Heart right ventricle (tissue), 16 donors: Measurements from ENCODE around the gene SS18. TPM values are rescaled to one million over a fixed set of nuclear protein-coding genes. Genes with fewer than 3 reads are reported as not detected.

Source experiments
- ATAC-seq, 8 donors: fragments of 200-7000 bp; cut with Tn5 transposase; one replicate each; pipeline ENCODE4 v1.9.1; 2020; ENCODE audit warnings: mild to moderate bottlenecking in 8 of 8, moderate library complexity in 8 of 8, moderate number of reproducible peaks in 1 of 8
- DNase-seq, 2 donors: peaks; one replicate each; pipeline ENCODE4 v3.0.0-alpha.2; 2020
- H3K27ac ChIP-seq, 10 donors: fragments of 200-600 bp; sonication (generic) in 2 of 10; one replicate each; pipeline versions ENCODE4 v1.5.0 to v1.8.0; 2020 to 2022; ENCODE audit warnings: mild to moderate bottlenecking in 3 of 10
- H3K27me3 ChIP-seq, 7 donors: fragments of 200-600 bp; one replicate each; pipeline ENCODE4 v1.8.0; 2021 to 2022; ENCODE audit warnings: mild to moderate bottlenecking in 2 of 7
- H3K36me3 ChIP-seq, 9 donors: fragments of 200-600 bp; sonication (generic) in 1 of 9; one replicate each; pipeline versions ENCODE4 v1.5.0 to v1.8.0; 2020 to 2022; ENCODE audit warnings: mild to moderate bottlenecking in 2 of 9
- H3K4me1 ChIP-seq, 9 donors: fragments of 200-600 bp; sonication (generic) in 1 of 9; one replicate each; pipeline versions ENCODE4 v1.5.0 to v1.8.0; 2020 to 2022; ENCODE audit warnings: mild to moderate bottlenecking in 4 of 9
- H3K4me3 ChIP-seq, 10 donors: fragments of 200-600 bp; sonication (generic) in 2 of 10; one replicate each; pipeline versions ENCODE4 v1.5.0 to v1.8.0; 2020 to 2022; ENCODE audit warnings: mild to moderate bottlenecking in 7 of 10, moderate library complexity in 2 of 10
- H3K9me3 ChIP-seq, 11 donors: fragments of 200-600 bp in 10 of 11; sonication (generic) in 2 of 11; one replicate each; pipeline versions ENCODE4 v1.5.0 to v1.8.0; 2013 to 2022; ENCODE audit warnings: mild to moderate bottlenecking in 2 of 11, control low read depth in 1 of 11, moderate library complexity in 1 of 11
- CTCF ChIP-seq, 9 donors: fragments of 200-600 bp; sonication (generic) in 2 of 9; IDR thresholded peaks; one replicate each; pipeline versions ENCODE4 v1.5.0 to v1.8.0; 2021 to 2022; ENCODE audit warnings: antibody characterized with exemption in 9 of 9, mild to moderate bottlenecking in 5 of 9, moderate library complexity in 1 of 9
- WGBS, 2 donors: extraction: QIAGEN DNeasy Blood & Tissue Kit; methylation state at CpG; one replicate each; pipeline ENCODE4 v1.1.7; 2013; ENCODE audit warnings: inconsistent platforms in 1 of 2; 5-methylcytosine and 5-hydroxymethylcytosine counted together
- intact Hi-C, 10 donors: fragments of 100-400 bp; cut with DNase I; formaldehyde crosslinking; loops; one replicate each; pipeline versions ENCODE4 v1.11.1 to v1.14.2; 2022
- polyA plus RNA-seq, 2 donors: library from polyadenylated mRNA; stranded (reverse); fragments of 200-250 nt; gene quantifications; one replicate each; pipeline ENCODE4 v1.2.3, GENCODE V29; 2013
- total RNA-seq, 10 donors: library from RNA; stranded (reverse); fragmentation: NEBNext Ultra II Directional in 3 of 10; extraction: Animal tissue kit (Norgen Biotek cat#: 25700) in 3 of 10; gene quantifications; one replicate each; pipeline versions ENCODE4 v1.2.1 to v1.2.4, GENCODE V29; 2021 to 2023
- donor health status: Arrhythmogenic right ventricular cardiomyopathy.
- donor health status: ischemic (EF 13 %, LVEDD 7.1; RV severe dilation, severe dysfunction).
- donor health status: healthy with polysubstance abuse.
- donor health status: DM: no; HTN: yes; CAD: no.
- donor health status: DM: no; HTN: no; CAD: no.
- donor health status: ischemic (EF 25% LVEDD 6.9; RV normal size, moderate dysfunction).
- donor health status: ischemic (EF 25% LVEDD 5.7; RV mildly dilated, moderate dysfunction).
- donor health status: healthy.
- donor health status: DM: yes; HTN: yes; CAD: no.
- donor health status: Ischemic cardiomyopathy.
- donor health status: ischemic (EF 35%, LVEDD 5.7; RV mildly dilated, moderate dysfunction).
- donor health status: nonischemic (EF 11% LVEDD 7.7; RV severe dilation, severe dysfunction).
- donor health status: DM: yes; HTN: yes; CAD: no.
- donor health status: PGD.
- donor health status: ischemic (EF 29% LVEDD 5.4; RV normal size, mild dysfunction).
- donor health status: nonischemic (EF 23%, LVEDD 6.1; RV moderate dilation, normal function).

SS18 gene
- total and polyA plus RNA-seq, 12 donors, result 15.1 to 41.8 (median 33.9) TPM

GRCh38 chr18:26002375-26002910 lies 88.0 kb downstream of the SS18 start:
- no peaks in the 10 kb centered on the region for H3K9me3 ChIP-seq
- no peak for TF ChIP-seq CTCF (IDR thresholded peaks at IDR 0.05)
- intact Hi-C loops, result no loop called here
- no peaks in the 10 kb centered on the region for H3K27me3 ChIP-seq
- DNase-seq (no peak), ATAC-seq (no peak)
- WGBS, 2 donors, result 88 to 91% methylated on average over 1 of the region's 1 CpG
- no peak overlapping the region for H3K27ac ChIP-seq
- no peaks in the 10 kb centered on the region for H3K4me1 ChIP-seq
- no peak overlapping the region for H3K4me3 ChIP-seq
- H3K36me3 ChIP-seq, result no peaks in the 10 kb centered on the region

- no peak overlapping the region for H3K4me3 ChIP-seq
- no peak for DNase-seq
- no peak overlapping the region for H3K27ac ChIP-seq
- no peaks in the 10 kb centered on the region for H3K4me1 ChIP-seq
- intact Hi-C loops, result loop anchor here in 1 of 10 donors (5.0 kb wide), 1 partner anchor 51 kb away; no protein-coding TSS in a partner anchor
- no peak for TF ChIP-seq CTCF (IDR thresholded peaks at IDR 0.05)
- no peak for ATAC-seq
- peaks cover 0 to 5% (median 0%) of the 10 kb centered on the region in 11 donors for H3K9me3 ChIP-seq
- no peaks in the 10 kb centered on the region for H3K36me3 ChIP-seq
- no peaks in the 10 kb centered on the region for H3K27me3 ChIP-seq
Observed at GRCh38 chr18:25998461-25998860, 92.0 kb downstream of the SS18 start.

GRCh38 chr18:25992566-25992965 lies 97.8 kb downstream of the SS18 start:
- ATAC-seq, result no peak
- WGBS, 2 donors, result 80 to 81% methylated on average over 2 of the region's 2 CpGs
- TF ChIP-seq CTCF (IDR thresholded peaks at IDR 0.05), result no peak
- H3K27me3 ChIP-seq, result no peaks in the 10 kb centered on the region
- no peak overlapping the region for H3K27ac ChIP-seq
- H3K4me1 ChIP-seq, result no peaks in the 10 kb centered on the region
- H3K36me3 ChIP-seq, result no peaks in the 10 kb centered on the region
- intact Hi-C loops, result no loop called here
- H3K9me3 ChIP-seq, result peaks cover 0 to 6% (median 0%) of the 10 kb centered on the region in 11 donors
- no peak overlapping the region for H3K4me3 ChIP-seq
- no peak for DNase-seq

GRCh38 chr18:25990473-25990872 lies 99.9 kb downstream of the SS18 start:
- WGBS, 2 donors, result 79 to 89% methylated on average over 8 of the region's 8 CpGs

More at GRCh38 chr18:25990473-25990872, 99.9 kb downstream of the SS18 start:
- intact Hi-C loops, result no loop called here
- H3K9me3 ChIP-seq, result peaks cover 0 to 6% (median 0%) of the 10 kb centered on the region in 11 donors
- DNase-seq (no peak), ATAC-seq (no peak)
- no peaks in the 10 kb centered on the region for H3K36me3 ChIP-seq
- no peak overlapping the region for H3K4me3 ChIP-seq
- TF ChIP-seq CTCF (IDR thresholded peaks at IDR 0.05), result no peak
- H3K4me1 ChIP-seq, result no peaks in the 10 kb centered on the region
- H3K27me3 ChIP-seq, result no peaks in the 10 kb centered on the region
- no peak overlapping the region for H3K27ac ChIP-seq
